PFSK-1 (cell line): ENCODE measurements around the gene BTRC.

Experiments
- FOXP2 ChIP-seq: optimal IDR thresholded peaks from 2 replicates; pipeline ENCODE3; 2011; ENCODE audit warnings: borderline replicate concordance, control low read depth, inconsistent platforms; ENCODE audit not compliant: insufficient read depth; ENCODE audit errors: extremely low read length, extremely low read depth
- POLR2AphosphoS5 ChIP-seq: IDR thresholded peaks from 2 replicates; pipeline ENCODE4 v1.6.1; 2012; ENCODE audit warnings: low read depth, mild to moderate bottlenecking, control low read depth, low read length, moderate library complexity
- REST ChIP-seq, 2 experiments: IDR thresholded peaks; 2 replicates each; pipeline versions ENCODE4 v1.6.1 to v1.8.0; 2011 to 2012; ENCODE audit warnings: low read depth in 2 of 2, low read length in 2 of 2, control low read depth in 1 of 2, inconsistent platforms in 1 of 2, mild to moderate bottlenecking in 1 of 2, moderate library complexity in 1 of 2; ENCODE audit not compliant: insufficient read depth in 1 of 2
- SIN3A ChIP-seq: IDR thresholded peaks from 2 replicates; pipeline ENCODE4 v1.6.1; 2012; ENCODE audit warnings: mild to moderate bottlenecking, low read length, moderate library complexity, borderline replicate concordance; ENCODE audit not compliant: insufficient read depth
- TAF1 ChIP-seq: IDR thresholded peaks from 2 replicates; pipeline ENCODE4 v1.6.1; 2012; ENCODE audit warnings: low read length, control low read depth, borderline replicate concordance; ENCODE audit not compliant: insufficient read depth

The BTRC gene

GRCh38 chr10:101504438-101504837 is 150.5 kb downstream of the BTRC start:
- TF ChIP-seq SIN3A = no peak
- TF ChIP-seq REST (IDR thresholded peaks at IDR 0.05; ENCODE audit: insufficient read depth in 1 of 2, low read depth in 2 of 2, low read length in 2 of 2) = no peak
- no peak for TF ChIP-seq POLR2AphosphoS5
- no peak for TF ChIP-seq TAF1
- TF ChIP-seq FOXP2 = no peak

- TF ChIP-seq FOXP2 (no peak), SIN3A (no peak), REST (IDR thresholded peaks at IDR 0.05; ENCODE audit: insufficient read depth in 1 of 2, low read depth in 2 of 2, low read length in 2 of 2) (no peak), TAF1 (no peak), POLR2AphosphoS5 (no peak)
Measured at GRCh38 chr10:101506829-101507661, 153.1 kb downstream of the BTRC start.

GRCh38 chr10:101507828-101508227 is 153.9 kb downstream of the BTRC start:
- TF ChIP-seq FOXP2 (no peak), TAF1 (no peak), SIN3A (no peak), POLR2AphosphoS5 (no peak), REST (IDR thresholded peaks at IDR 0.05; ENCODE audit: insufficient read depth in 1 of 2, low read depth in 2 of 2, low read length in 2 of 2) (no peak)

- TF ChIP-seq TAF1 (no peak), SIN3A (no peak), FOXP2 (no peak), POLR2AphosphoS5 (no peak), REST (IDR thresholded peaks at IDR 0.05; ENCODE audit: insufficient read depth in 1 of 2, low read depth in 2 of 2, low read length in 2 of 2) (no peak)
Measured at GRCh38 chr10:101511938-101512337, 158.0 kb downstream of the BTRC start.

GRCh38 chr10:101512738-101513137 is 158.8 kb downstream of the BTRC start:
- TF ChIP-seq SIN3A (no peak), TAF1 (no peak), REST (IDR thresholded peaks at IDR 0.05; ENCODE audit: insufficient read depth in 1 of 2, low read depth in 2 of 2, low read length in 2 of 2) (no peak), POLR2AphosphoS5 (no peak), FOXP2 (no peak)
